HG03432 (cell line): Measurements from ENCODE around the gene MKNK1.

Source experiments
- ATAC-seq: cut with Tn5 transposase; IDR thresholded peaks from one replicate; pipeline ENCODE4 v1.9.1; 2021; ENCODE audit warnings: mild to moderate bottlenecking, moderate library complexity; ENCODE audit not compliant: unreplicated experiment

The MKNK1 gene

GRCh38 chr1:46525253-46525983 lies 78.7 kb downstream of the MKNK1 start:
- no peak for ATAC-seq

DNA sequence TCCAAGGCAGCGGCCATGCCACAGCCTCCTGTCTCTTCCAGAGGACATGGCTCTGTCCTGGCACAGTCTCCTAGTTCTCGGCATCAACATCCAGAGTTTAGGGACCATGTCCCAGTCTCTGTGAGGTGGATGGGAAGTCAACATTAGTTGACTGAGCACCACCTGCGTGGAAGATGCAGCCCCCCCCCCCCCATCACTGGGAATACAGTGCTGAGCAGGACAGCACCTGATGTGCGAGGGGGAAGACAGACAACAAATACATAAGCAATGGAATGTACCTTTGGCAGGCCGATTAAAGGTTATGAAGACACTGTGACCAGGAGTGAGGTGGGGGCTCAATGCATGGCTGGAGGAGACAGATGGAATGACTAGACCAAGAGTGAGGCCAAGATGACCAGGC lies 79.2 kb downstream of the MKNK1 start:
- no peak for ATAC-seq

DNA sequence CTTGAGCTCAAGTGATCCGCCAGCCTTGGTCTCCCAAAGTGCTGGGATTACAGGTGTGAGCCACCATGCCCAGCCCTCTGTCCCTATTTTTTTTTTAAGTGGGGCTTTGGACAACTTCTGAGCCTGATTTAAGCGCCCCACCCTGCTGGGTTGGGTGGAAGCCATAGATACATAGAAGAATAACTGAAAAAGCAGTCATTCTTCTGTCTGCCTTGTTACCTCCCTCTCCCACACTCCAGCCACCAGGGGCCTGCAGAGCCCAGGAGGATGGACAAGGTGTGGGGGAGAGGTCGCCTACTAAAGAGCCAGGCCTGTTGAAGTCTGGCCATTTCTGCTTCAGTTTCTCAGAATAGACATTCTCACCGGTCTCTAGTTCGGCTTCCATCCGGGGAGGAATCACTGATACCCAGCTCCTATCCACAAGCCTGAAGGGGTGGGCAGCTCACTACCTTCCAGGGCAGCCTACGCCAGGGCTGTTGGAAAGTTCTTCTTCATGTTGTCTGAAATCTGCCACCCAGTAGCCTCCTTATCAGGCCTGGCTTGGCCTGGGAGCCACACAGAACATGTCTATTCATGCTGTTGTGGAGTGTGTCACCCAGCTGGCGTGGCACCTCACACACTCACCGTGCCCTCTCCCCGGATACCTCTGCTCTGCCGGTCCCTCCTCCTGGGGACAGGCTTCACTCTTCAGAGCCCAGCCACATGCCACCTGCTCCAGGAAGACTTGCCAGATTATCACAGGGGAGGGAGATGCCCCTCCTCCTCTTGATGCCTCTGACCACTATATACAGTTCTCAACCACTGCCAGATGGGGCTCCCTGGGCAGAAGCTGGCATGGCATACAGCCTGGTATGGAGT lies 80.3 kb downstream of the MKNK1 start:
- ATAC-seq, result no peak

- no peak for ATAC-seq
Measured at GRCh38 chr1:46522969-46523320, 81.1 kb downstream of the MKNK1 start.

GRCh38 chr1:46522184-46522968 lies 81.7 kb downstream of the MKNK1 start:
- peak; percentile 56 for ATAC-seq

- no peak for ATAC-seq
Measured at GRCh38 chr1:46521414-46521813, 82.7 kb downstream of the MKNK1 start.

GRCh38 chr1:46520063-46520911 lies 83.8 kb downstream of the MKNK1 start:
- no peak for ATAC-seq

DNA sequence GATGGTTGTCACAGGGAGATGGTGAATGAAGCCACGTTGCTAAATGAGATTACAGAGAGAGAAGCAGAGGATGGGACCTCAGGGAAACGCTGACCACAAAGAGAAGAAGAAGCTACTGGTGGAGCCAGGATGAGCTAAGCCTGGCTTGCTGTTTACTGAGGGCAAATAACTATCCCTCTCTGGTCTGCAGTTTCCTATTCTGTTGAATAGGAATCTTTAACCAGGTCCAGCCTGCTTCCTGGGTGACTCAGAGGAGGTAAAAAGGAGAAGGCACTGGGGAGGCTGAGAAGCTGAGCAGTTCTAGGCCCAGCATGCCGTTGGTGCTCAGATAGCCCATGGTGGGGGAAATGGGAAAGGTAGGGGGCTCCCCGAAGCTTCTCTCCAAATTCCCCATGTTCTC lies 84.9 kb downstream of the MKNK1 start:
- no peak for ATAC-seq

DNA sequence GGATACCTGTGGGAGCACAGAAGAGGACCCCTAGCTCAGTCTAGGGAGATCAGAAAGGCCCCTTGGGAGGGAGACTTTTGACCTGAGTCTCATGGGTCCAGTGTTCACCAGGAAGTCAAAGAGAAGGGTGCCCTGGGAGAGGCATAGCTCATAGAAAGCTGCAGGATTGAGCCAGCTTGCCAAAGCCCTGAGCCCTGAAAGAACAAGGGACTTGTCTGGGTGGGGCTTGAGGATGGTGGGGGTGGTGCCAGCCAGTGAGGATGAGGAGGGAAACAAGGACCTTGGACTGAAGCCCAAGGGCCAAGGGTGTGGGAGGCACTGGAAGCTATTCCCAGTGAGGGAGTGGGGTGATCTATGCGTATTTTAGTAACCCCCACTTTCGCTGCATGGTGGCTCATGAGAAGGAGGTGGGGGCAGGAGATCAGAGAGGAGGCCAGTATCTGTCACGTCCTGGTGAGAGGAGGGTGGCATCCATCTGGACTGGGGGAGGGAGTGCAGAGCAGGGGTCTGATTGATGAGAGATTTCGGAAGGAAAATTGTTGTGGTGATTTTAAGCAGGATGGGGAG lies 86.1 kb downstream of the MKNK1 start:
- ATAC-seq, result no peak

DNA sequence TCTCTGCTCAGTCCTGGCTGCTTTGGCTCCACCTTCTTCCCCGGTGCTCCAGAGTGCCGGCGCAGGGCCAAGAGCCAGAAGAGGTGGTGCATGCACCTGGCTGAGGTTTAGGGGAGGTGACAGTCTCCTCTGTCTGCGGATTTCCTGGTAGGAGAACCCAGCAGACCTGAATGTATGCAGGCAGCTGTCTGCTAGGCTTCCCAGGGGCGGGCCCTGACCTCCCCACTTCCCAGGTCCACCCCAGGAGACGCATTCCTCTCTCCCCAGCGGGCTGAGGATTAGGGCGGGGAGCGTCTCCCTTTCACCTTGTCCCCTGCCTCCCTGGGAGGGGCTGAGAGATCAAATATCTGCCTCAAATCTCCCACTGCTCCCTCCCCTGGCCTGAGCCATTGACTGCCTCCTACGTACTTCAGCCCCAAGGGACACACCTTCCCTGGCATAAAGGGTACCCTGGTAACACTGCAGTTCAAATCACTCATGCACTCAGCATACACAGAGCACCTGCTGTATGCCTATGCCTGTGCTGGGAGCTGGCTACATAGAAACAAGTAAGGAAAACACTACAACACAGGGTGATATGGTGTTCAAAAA lies 87.0 kb downstream of the MKNK1 start:
- ATAC-seq, result no peak

DNA sequence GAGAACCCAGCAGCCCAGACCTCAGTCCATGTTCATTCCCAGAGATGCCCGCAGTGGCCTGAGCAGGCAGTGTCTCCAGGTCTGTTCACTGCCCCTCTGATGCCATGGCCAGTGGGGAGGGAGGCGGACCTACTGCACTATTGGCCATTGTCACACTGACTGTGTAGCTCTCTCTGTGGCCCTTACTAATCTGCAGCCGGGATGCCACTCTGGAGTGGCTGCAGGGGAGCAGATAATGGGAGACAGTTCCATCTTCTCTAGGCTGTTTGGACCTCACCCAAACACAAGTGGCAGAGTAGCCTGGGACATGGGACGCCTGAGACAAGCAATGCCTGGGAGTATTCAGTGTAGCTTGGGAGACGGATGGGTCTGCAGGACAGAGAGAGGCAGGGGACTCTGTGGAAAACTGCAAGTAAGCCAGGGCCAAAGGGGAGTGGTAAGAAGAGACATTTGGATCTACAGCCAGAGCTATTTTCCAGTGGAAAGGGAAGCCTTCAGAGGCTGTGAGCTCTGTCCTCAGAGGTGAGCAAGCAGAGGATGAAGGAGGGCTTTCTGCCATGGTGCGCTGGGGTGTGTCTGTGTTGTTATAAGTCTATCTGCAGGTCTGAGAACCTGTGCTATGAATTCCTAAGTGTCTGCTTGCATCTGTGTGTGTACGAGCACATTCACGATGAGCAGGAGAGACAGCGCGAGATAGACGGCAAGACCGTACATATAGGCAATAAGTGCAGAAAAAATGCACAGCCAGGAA lies 87.7 kb downstream of the MKNK1 start:
- ATAC-seq, result no peak

GRCh38 chr1:46515576-46515975 lies 88.5 kb downstream of the MKNK1 start:
- ATAC-seq, result no peak

GRCh38 chr1:46513536-46513935 lies 90.5 kb downstream of the MKNK1 start:
- ATAC-seq, result no peak

GRCh38 chr1:46512792-46513190 lies 91.3 kb downstream of the MKNK1 start:
- ATAC-seq, result no peak

- ATAC-seq, result no peak
Measured at GRCh38 chr1:46512135-46512791, 91.8 kb downstream of the MKNK1 start.

DNA sequence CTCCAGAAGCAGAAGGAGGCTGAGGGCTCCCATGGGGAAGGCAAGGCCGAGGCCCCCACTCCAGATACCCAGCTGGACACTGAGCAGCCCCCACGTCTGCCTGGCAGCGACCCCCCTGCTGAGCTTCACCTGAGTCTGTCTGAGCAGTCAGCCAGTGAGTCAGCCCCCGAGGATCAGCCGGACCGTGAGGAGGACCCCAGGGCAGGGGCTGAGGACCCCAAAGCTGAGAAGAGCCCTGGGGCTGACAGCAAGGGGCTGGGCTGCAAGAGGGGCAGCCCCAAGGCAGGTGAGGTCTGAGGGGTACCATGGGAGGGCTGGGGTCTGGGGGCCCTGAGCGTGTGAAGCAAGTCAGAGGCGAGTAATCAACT lies 93.1 kb downstream of the MKNK1 start:
- no peak for ATAC-seq

DNA sequence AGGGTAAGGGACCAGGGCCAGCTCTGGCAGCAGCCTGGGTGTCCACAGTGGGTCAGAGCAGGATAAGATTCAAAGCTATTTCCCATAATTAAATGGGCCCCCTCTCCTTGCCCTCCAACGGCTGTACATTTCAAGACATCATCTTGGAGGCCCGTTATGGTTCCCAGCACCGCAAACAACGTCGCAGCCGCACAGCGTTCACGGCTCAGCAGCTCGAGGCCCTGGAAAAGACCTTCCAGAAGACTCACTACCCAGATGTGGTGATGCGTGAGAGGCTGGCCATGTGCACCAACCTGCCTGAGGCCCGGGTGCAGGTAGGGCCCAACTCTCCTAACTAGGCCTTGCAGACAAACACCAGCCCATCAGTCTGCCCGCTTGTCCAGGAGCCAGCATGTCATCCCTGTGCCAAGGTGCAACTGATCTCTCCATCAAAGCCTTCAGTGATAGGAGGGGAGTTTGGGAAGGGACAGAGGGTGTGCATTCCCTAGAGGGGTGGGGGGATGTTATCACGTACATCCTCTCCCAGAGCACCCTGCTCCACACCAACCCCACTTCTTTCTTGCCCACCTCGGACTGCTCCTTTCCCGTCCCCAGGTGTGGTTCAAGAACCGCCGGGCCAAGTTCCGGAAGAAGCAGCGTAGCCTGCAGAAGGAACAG lies 93.6 kb downstream of the MKNK1 start:
- no peak for ATAC-seq

GRCh38 chr1:46508757-46509156 lies 95.3 kb downstream of the MKNK1 start:
- no peak for ATAC-seq
